ENCODE results near the gene HEMGN. TPM values are rescaled to one million over a fixed set of nuclear protein-coding genes. Genes with fewer than 3 reads are reported as not detected.

The HEMGN gene
- total RNA-seq, 1 donor from 2014 or later, result not detected

GRCh38 chr9:97921959-97922724 lies 15.8 kb downstream of the HEMGN start, which contains the start of gene TRMO:
Gene TRMO, minus strand, starts transcription at chr9:97922500. Its CDS starts 7 bp downstream, at chr9:97922493.
- peak; percentile 65 for TF ChIP-seq CTCF (IDR thresholded peaks at IDR 0.05)
- no peaks in the 10 kb centered on the region for H3K9me3 Mint-ChIP-seq (ENCODE audit: unreplicated experiment)

GRCh38 chr9:97919217-97919813 lies 18.7 kb downstream of the HEMGN start:
- DNase-seq (ENCODE audit: extremely low spot score, unreplicated experiment), result no peak
- H3K4me3 Mint-ChIP-seq (ENCODE audit: unreplicated experiment), result no peak overlapping the region
- H3K4me1 Mint-ChIP-seq (ENCODE audit: unreplicated experiment), result peaks cover 20% of the 10 kb centered on the region
- H3K27me3 Mint-ChIP-seq (ENCODE audit: unreplicated experiment), result no peaks in the 10 kb centered on the region
- no peaks in the 10 kb centered on the region for H3K9me3 Mint-ChIP-seq (ENCODE audit: unreplicated experiment)
- H3K36me3 Mint-ChIP-seq (ENCODE audit: unreplicated experiment), result peaks cover 7% of the 10 kb centered on the region
- TF ChIP-seq CTCF (IDR thresholded peaks at IDR 0.05), result no peak
- no peak overlapping the region for H3K27ac Mint-ChIP-seq (ENCODE audit: unreplicated experiment)

More at GRCh38 chr9:97921959-97922724, 15.8 kb downstream of the HEMGN start, which contains the start of gene TRMO:
- peaks cover 20% of the 10 kb centered on the region for H3K4me1 Mint-ChIP-seq (ENCODE audit: unreplicated experiment)
- peak within 1 kb of the TSS; percentile 99 for H3K27ac Mint-ChIP-seq (ENCODE audit: unreplicated experiment)
- H3K4me3 Mint-ChIP-seq (ENCODE audit: unreplicated experiment), result peak within 1 kb of the TSS; percentile 86
- peaks cover 8% of the 10 kb centered on the region for H3K27me3 Mint-ChIP-seq (ENCODE audit: unreplicated experiment)
- no peaks in the 10 kb centered on the region for H3K36me3 Mint-ChIP-seq (ENCODE audit: unreplicated experiment)
- DNase-seq (ENCODE audit: extremely low spot score, unreplicated experiment), result peak; percentile 99

- Mint-ChIP-seq H3K4me1 (ENCODE audit: unreplicated experiment) (peaks cover 17% of the 10 kb centered on the region), H3K36me3 (ENCODE audit: unreplicated experiment) (peaks cover 13% of the 10 kb centered on the region), H3K27ac (ENCODE audit: unreplicated experiment) (no peak overlapping the region), H3K9me3 (ENCODE audit: unreplicated experiment) (no peaks in the 10 kb centered on the region), H3K4me3 (ENCODE audit: unreplicated experiment) (no peak overlapping the region), H3K27me3 (ENCODE audit: unreplicated experiment) (no peaks in the 10 kb centered on the region)
- DNase-seq (ENCODE audit: extremely low spot score, unreplicated experiment), result no peak
- TF ChIP-seq CTCF (IDR thresholded peaks at IDR 0.05), result no peak
Observed at GRCh38 chr9:97918611-97919010, 19.4 kb downstream of the HEMGN start.

- H3K36me3 Mint-ChIP-seq (ENCODE audit: unreplicated experiment), result peaks cover 49% of the 10 kb centered on the region
- H3K27ac Mint-ChIP-seq (ENCODE audit: unreplicated experiment), result no peak overlapping the region
- H3K4me1 Mint-ChIP-seq (ENCODE audit: unreplicated experiment), result no peaks in the 10 kb centered on the region
- no peak for TF ChIP-seq CTCF (IDR thresholded peaks at IDR 0.05)
- no peak overlapping the region for H3K4me3 Mint-ChIP-seq (ENCODE audit: unreplicated experiment)
- DNase-seq (ENCODE audit: extremely low spot score, unreplicated experiment), result no peak
- no peaks in the 10 kb centered on the region for H3K9me3 Mint-ChIP-seq (ENCODE audit: unreplicated experiment)
- no peaks in the 10 kb centered on the region for H3K27me3 Mint-ChIP-seq (ENCODE audit: unreplicated experiment)
Observed at GRCh38 chr9:97911970-97912369, 26.0 kb downstream of the HEMGN start.

- Mint-ChIP-seq H3K36me3 (ENCODE audit: unreplicated experiment) (peaks cover 49% of the 10 kb centered on the region), H3K27ac (ENCODE audit: unreplicated experiment) (no peak overlapping the region), H3K9me3 (ENCODE audit: unreplicated experiment) (no peaks in the 10 kb centered on the region), H3K4me3 (ENCODE audit: unreplicated experiment) (no peak overlapping the region), H3K4me1 (ENCODE audit: unreplicated experiment) (no peaks in the 10 kb centered on the region), H3K27me3 (ENCODE audit: unreplicated experiment) (no peaks in the 10 kb centered on the region)
- no peak for DNase-seq (ENCODE audit: extremely low spot score, unreplicated experiment)
- TF ChIP-seq CTCF (IDR thresholded peaks at IDR 0.05), result no peak
Observed at GRCh38 chr9:97911528-97911927, 26.4 kb downstream of the HEMGN start.
